Upper lobe of left lung (tissue), 4 donors: Measurements from ENCODE around the gene SLC39A2.

Source experiments
- EP300 ChIP-seq, 4 donors: sonication (generic); formaldehyde crosslinking; IDR thresholded peaks; one replicate each; pipeline ENCODE4 v1.5.1; 2017; ENCODE audit warnings: antibody characterized with exemption in 4 of 4, control low read depth in 2 of 4
- POLR2A ChIP-seq, 4 donors: fragments of 450-650 bp; IDR thresholded peaks; one replicate each; pipeline ENCODE4 v1.5.1; 2016 to 2017; ENCODE audit warnings: antibody characterized with exemption in 4 of 4, mild to moderate bottlenecking in 2 of 4
- POLR2AphosphoS5 ChIP-seq, 2 donors: sonication (generic); formaldehyde crosslinking; IDR thresholded peaks; one replicate each; pipeline ENCODE4 v1.5.1; 2017; ENCODE audit warnings: antibody characterized with exemption in 2 of 2
- TF ChIP-seq, protein P1 (sequence below), 6 experiments: fragments of 450-650 bp in 4 of 6; fragments of 200-600 bp in 2 of 6; sonication (generic) in 2 of 6; IDR thresholded peaks; one replicate each; pipeline ENCODE4 v1.5.1; 2016 to 2019; ENCODE audit warnings: antibody characterized with exemption in 6 of 6

DNA sequence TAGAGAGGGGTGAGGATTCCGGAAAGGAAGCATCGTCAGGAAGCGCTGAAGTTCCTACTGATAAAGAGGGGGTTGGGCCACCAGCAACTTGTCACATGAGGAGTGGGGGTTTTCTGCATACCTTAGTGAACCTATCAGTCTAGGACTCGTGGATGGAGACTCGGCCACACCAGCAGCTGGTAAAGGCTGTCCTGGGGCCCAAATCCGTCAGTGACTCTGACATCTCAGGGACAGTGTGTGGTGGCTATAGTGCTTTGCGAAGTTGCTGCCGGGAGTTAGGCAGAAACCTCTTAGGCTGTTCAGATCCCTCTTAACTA is 27.4 kb upstream of the SLC39A2 start:
- no peak for TF ChIP-seq POLR2A (IDR thresholded peaks at IDR 0.05)
- TF ChIP-seq, protein P1, sequence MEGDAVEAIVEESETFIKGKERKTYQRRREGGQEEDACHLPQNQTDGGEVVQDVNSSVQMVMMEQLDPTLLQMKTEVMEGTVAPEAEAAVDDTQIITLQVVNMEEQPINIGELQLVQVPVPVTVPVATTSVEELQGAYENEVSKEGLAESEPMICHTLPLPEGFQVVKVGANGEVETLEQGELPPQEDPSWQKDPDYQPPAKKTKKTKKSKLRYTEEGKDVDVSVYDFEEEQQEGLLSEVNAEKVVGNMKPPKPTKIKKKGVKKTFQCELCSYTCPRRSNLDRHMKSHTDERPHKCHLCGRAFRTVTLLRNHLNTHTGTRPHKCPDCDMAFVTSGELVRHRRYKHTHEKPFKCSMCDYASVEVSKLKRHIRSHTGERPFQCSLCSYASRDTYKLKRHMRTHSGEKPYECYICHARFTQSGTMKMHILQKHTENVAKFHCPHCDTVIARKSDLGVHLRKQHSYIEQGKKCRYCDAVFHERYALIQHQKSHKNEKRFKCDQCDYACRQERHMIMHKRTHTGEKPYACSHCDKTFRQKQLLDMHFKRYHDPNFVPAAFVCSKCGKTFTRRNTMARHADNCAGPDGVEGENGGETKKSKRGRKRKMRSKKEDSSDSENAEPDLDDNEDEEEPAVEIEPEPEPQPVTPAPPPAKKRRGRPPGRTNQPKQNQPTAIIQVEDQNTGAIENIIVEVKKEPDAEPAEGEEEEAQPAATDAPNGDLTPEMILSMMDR (IDR thresholded peaks at IDR 0.05) = no peak
- no peak for TF ChIP-seq EP300 (IDR thresholded peaks at IDR 0.05)
- TF ChIP-seq POLR2AphosphoS5 (IDR thresholded peaks at IDR 0.05) = no peak
